HG03457 (cell line): ENCODE data around the gene PARD3B.

Experiments
- ATAC-seq: cut with Tn5 transposase; IDR thresholded peaks from one replicate; pipeline ENCODE4 v1.9.1; 2021; ENCODE audit warnings: moderate number of reproducible peaks; ENCODE audit not compliant: unreplicated experiment

Gene PARD3B

GRCh38 chr2:204986641-204987040 lies 441.4 kb downstream of the PARD3B start:
- ATAC-seq = no peak

GRCh38 chr2:204988836-204989235 lies 443.6 kb downstream of the PARD3B start:
- no peak for ATAC-seq

- ATAC-seq = no peak
These were observed 444.6 kb downstream of the PARD3B start for GRCh38 chr2:204989877-204990276.

GRCh38 chr2:205001300-205001966 lies 456.2 kb downstream of the PARD3B start:
- ATAC-seq = no peak

- no peak for ATAC-seq
These were observed 457.1 kb downstream of the PARD3B start for GRCh38 chr2:205002390-205002789.

- ATAC-seq = no peak
These were observed 458.0 kb downstream of the PARD3B start for GRCh38 chr2:205003288-205003687.

GRCh38 chr2:205010196-205010595 lies 464.9 kb downstream of the PARD3B start:
- ATAC-seq = no peak

- no peak for ATAC-seq
These were observed 465.8 kb downstream of the PARD3B start for GRCh38 chr2:205011031-205011430.

GRCh38 chr2:205012961-205013360 lies 467.7 kb downstream of the PARD3B start:
- no peak for ATAC-seq

GRCh38 chr2:205013586-205013985 lies 468.3 kb downstream of the PARD3B start:
- ATAC-seq = no peak

- no peak for ATAC-seq
These were observed 468.9 kb downstream of the PARD3B start for GRCh38 chr2:205014201-205014600.

GRCh38 chr2:205017381-205017780 lies 472.1 kb downstream of the PARD3B start:
- no peak for ATAC-seq

- no peak for ATAC-seq
These were observed 472.6 kb downstream of the PARD3B start for GRCh38 chr2:205017912-205018311.

- no peak for ATAC-seq
These were observed 475.4 kb downstream of the PARD3B start for GRCh38 chr2:205020673-205021072.

- no peak for ATAC-seq
These were observed 477.6 kb downstream of the PARD3B start for GRCh38 chr2:205022841-205023240.

- no peak for ATAC-seq
These were observed 479.7 kb downstream of the PARD3B start for GRCh38 chr2:205024822-205025518.

- ATAC-seq = no peak
These were observed 480.4 kb downstream of the PARD3B start for GRCh38 chr2:205025580-205026240.

GRCh38 chr2:205030695-205031094 lies 485.4 kb downstream of the PARD3B start:
- no peak for ATAC-seq

- no peak for ATAC-seq
These were observed 486.8 kb downstream of the PARD3B start for GRCh38 chr2:205032093-205032551.

- no peak for ATAC-seq
These were observed 488.2 kb downstream of the PARD3B start for GRCh38 chr2:205033431-205033830.

- no peak for ATAC-seq
These were observed 488.8 kb downstream of the PARD3B start for GRCh38 chr2:205034034-205034433.

- no peak for ATAC-seq
These were observed 495.0 kb downstream of the PARD3B start for GRCh38 chr2:205040323-205040722.
